Naive thymus-derived CD4-positive, alpha-beta T cell (primary cell): Measurements from ENCODE around the gene LRRN4. TPM values are rescaled to one million over a fixed set of nuclear protein-coding genes. Genes with fewer than 3 reads are reported as not detected.

ENCODE experiments used
- ATAC-seq: fragments of 150-1000 bp; cut with Tn5 transposase; 2 replicates; pipeline ENCODE4 v1.10.0; 2021; ENCODE audit warnings: mild to moderate bottlenecking, moderate library complexity
- CTCF ChIA-PET: fragments of 350-600 bp; sonication (Branson Sonifier 250); formaldehyde crosslinking; loops from one replicate; lab custom pipeline; 2021; ENCODE audit warnings: antibody characterized with exemption; lab: Charles Lee
- POLR2A ChIA-PET: fragments of 350-600 bp; sonication (Branson Sonifier 250); formaldehyde crosslinking; loops from one replicate; lab custom pipeline; 2021; ENCODE audit warnings: antibody characterized with exemption, inconsistent platforms; lab: Charles Lee
- DNase-seq, 9 donors: peaks; one replicate each; pipeline versions ENCODE4 v3.0.0 to v3.0.0-alpha.2; 2020 to 2022; ENCODE audit warnings: mixed read lengths in 1 of 9
- H3K27ac ChIP-seq: one replicate; pipeline ENCODE4 v1.7.0; 2013; ENCODE audit warnings: mild to moderate bottlenecking, low read depth, low read length, moderate library complexity
- H3K27me3 ChIP-seq, 2 donors: one replicate each; pipeline ENCODE4 v1.7.0; 2013; ENCODE audit warnings: low read length in 2 of 2, mild to moderate bottlenecking in 2 of 2, moderate library complexity in 2 of 2; ENCODE audit not compliant: control insufficient read depth in 2 of 2, insufficient read depth in 2 of 2
- H3K36me3 ChIP-seq, 3 experiments: 1 replicate in 2 of 3; 2 replicates in 1 of 3; pipeline ENCODE4 v1.7.0; 2013; ENCODE audit warnings: low read length in 3 of 3, mild to moderate bottlenecking in 3 of 3, moderate library complexity in 1 of 3; ENCODE audit not compliant: insufficient read depth in 3 of 3, control insufficient read depth in 2 of 3
- H3K4me1 ChIP-seq, 2 donors: one replicate each; pipeline ENCODE4 v1.7.0; 2013; ENCODE audit warnings: low read length in 2 of 2, mild to moderate bottlenecking in 2 of 2, moderate library complexity in 1 of 2; ENCODE audit not compliant: control insufficient read depth in 2 of 2, insufficient read depth in 2 of 2
- H3K4me3 ChIP-seq: 2 replicates; pipeline ENCODE4 v1.7.0; 2013; ENCODE audit warnings: mild to moderate bottlenecking, low read length
- H3K9me3 ChIP-seq, 3 experiments: 1 replicate in 2 of 3; 2 replicates in 1 of 3; pipeline ENCODE4 v1.7.0; 2013; ENCODE audit warnings: low read length in 3 of 3; ENCODE audit not compliant: control insufficient read depth in 2 of 3
- H3K27ac Mint-ChIP-seq, 9 donors: one replicate each; pipeline ENCODE4 v1.8.0; 2020 to 2022; ENCODE audit warnings: mixed read lengths in 9 of 9, mild to moderate bottlenecking in 8 of 9, moderate library complexity in 5 of 9, inconsistent platforms in 2 of 9
- H3K27me3 Mint-ChIP-seq, 5 donors: one replicate each; pipeline ENCODE4 v1.8.0; 2021 to 2022; ENCODE audit warnings: mixed read lengths in 5 of 5, mild to moderate bottlenecking in 1 of 5
- H3K36me3 Mint-ChIP-seq, 5 donors: one replicate each; pipeline ENCODE4 v1.8.0; 2020 to 2022; ENCODE audit warnings: mixed read lengths in 5 of 5, mild to moderate bottlenecking in 3 of 5, inconsistent platforms in 1 of 5
- H3K4me1 Mint-ChIP-seq, 7 donors: one replicate each; pipeline ENCODE4 v1.8.0; 2020 to 2022; ENCODE audit warnings: mixed read lengths in 7 of 7, mild to moderate bottlenecking in 3 of 7, inconsistent platforms in 1 of 7
- H3K4me3 Mint-ChIP-seq, 10 donors: one replicate each; pipeline ENCODE4 v1.8.0; 2020 to 2022; ENCODE audit warnings: mild to moderate bottlenecking in 10 of 10, mixed read lengths in 10 of 10, moderate library complexity in 6 of 10, inconsistent platforms in 2 of 10
- H3K9me3 Mint-ChIP-seq, 11 donors: one replicate each; pipeline ENCODE4 v1.8.0; 2020 to 2022; ENCODE audit warnings: mixed read lengths in 11 of 11, mild to moderate bottlenecking in 4 of 11, inconsistent platforms in 1 of 11, moderate library complexity in 1 of 11
- intact Hi-C, 2 donors: fragments of 100-400 bp; cut with micrococcal nuclease; formaldehyde crosslinking; loops; one replicate each; pipeline ENCODE4 v1.15.1; 2023
- polyA plus RNA-seq, 2 donors: library from polyadenylated mRNA; unstranded; fragments of 300-500 nt; fragmentation: Illumina TruSeq; gene quantifications; one replicate each; pipeline ENCODE4 v1.2.3, GENCODE V29; 2021
- total RNA-seq, 6 experiments: library from RNA in 5 of 6; stranded (reverse) in 5 of 6; gene quantifications; 1 replicate in 5 of 6; 2 replicates in 1 of 6; pipeline ENCODE4 v1.2.3 and lab custom pipeline; 2021 to 2026

Gene LRRN4
- total and polyA plus RNA-seq, 7 experiments from 2014 or later: not detected

- no peak for ATAC-seq
- Mint-ChIP-seq H3K9me3 (no peaks in the 10 kb centered on the region), H3K27ac (no peak overlapping the region), H3K27me3 (peaks cover 0 to 6% (median 0%) of the 10 kb centered on the region in 5 donors), H3K4me3 (no peak overlapping the region), H3K4me1 (peaks cover 0 to 1% (median 0%) of the 10 kb centered on the region in 7 donors), H3K36me3 (no peaks in the 10 kb centered on the region)
- Histone ChIP-seq H3K4me3 (no peak overlapping the region), H3K27me3 (no peaks in the 10 kb centered on the region), H3K4me1 (no peaks in the 10 kb centered on the region), H3K9me3 (no peaks in the 10 kb centered on the region), H3K36me3 (no peaks in the 10 kb centered on the region), H3K27ac (no peak overlapping the region)
- POLR2A ChIA-PET: no interaction called here
- DNase-seq: no peak
- CTCF ChIA-PET: no interaction called here
- intact Hi-C loops: no loop called here
Observed at GRCh38 chr20:6066582-6066981, 12.7 kb upstream of the LRRN4 start.

- H3K9me3 Mint-ChIP-seq: peaks cover 0 to 2% (median 0%) of the 10 kb centered on the region in 11 donors
- H3K36me3 ChIP-seq: no peaks in the 10 kb centered on the region
- no peak for DNase-seq
- H3K4me3 ChIP-seq: no peak overlapping the region
- CTCF ChIA-PET: no interaction called here
- H3K9me3 ChIP-seq: no peaks in the 10 kb centered on the region
- ATAC-seq: no peak
- H3K27ac ChIP-seq: no peak overlapping the region
- POLR2A ChIA-PET: no interaction called here
- H3K27me3 ChIP-seq: no peaks in the 10 kb centered on the region
- intact Hi-C loops: no loop called here
- no peak overlapping the region for H3K4me3 Mint-ChIP-seq
- no peaks in the 10 kb centered on the region for H3K4me1 ChIP-seq
- peaks cover 5 to 19% (median 14%) of the 10 kb centered on the region in 5 donors for H3K27me3 Mint-ChIP-seq
- H3K36me3 Mint-ChIP-seq: no peaks in the 10 kb centered on the region
- H3K4me1 Mint-ChIP-seq: peaks cover 0 to 7% (median 0%) of the 10 kb centered on the region in 7 donors
- H3K27ac Mint-ChIP-seq: no peak overlapping the region
Observed at GRCh38 chr20:6061544-6061943, 7.7 kb upstream of the LRRN4 start.

GRCh38 chr20:6060213-6060612, 6.4 kb upstream of the LRRN4 start:
- Mint-ChIP-seq H3K4me3 (no peak overlapping the region), H3K27ac (no peak overlapping the region), H3K27me3 (peaks cover 5 to 19% (median 14%) of the 10 kb centered on the region in 5 donors), H3K36me3 (no peaks in the 10 kb centered on the region), H3K4me1 (peaks cover 0 to 7% (median 0%) of the 10 kb centered on the region in 7 donors), H3K9me3 (peaks cover 0 to 2% (median 0%) of the 10 kb centered on the region in 11 donors)
- Histone ChIP-seq H3K9me3 (no peaks in the 10 kb centered on the region), H3K4me1 (no peaks in the 10 kb centered on the region), H3K27me3 (no peaks in the 10 kb centered on the region), H3K36me3 (no peaks in the 10 kb centered on the region), H3K4me3 (no peak overlapping the region), H3K27ac (no peak overlapping the region)
- no peak for DNase-seq
- ChIA-PET POLR2A (no interaction called here), CTCF (no interaction called here)
- no peak for ATAC-seq
- intact Hi-C loops: no loop called here

GRCh38 chr20:6058684-6059295, 4.9 kb upstream of the LRRN4 start:
- H3K36me3 Mint-ChIP-seq: no peaks in the 10 kb centered on the region
- H3K9me3 ChIP-seq: no peaks in the 10 kb centered on the region
- no peak overlapping the region for H3K4me3 Mint-ChIP-seq
- H3K4me3 ChIP-seq: no peak overlapping the region
- no peaks in the 10 kb centered on the region for H3K36me3 ChIP-seq
- no peak overlapping the region for H3K27ac Mint-ChIP-seq
- CTCF ChIA-PET: interaction anchor here (0.5 kb wide), 1 partner anchor 45 kb away, joined by 3 read pairs; no protein-coding TSS in a partner anchor
- H3K9me3 Mint-ChIP-seq: peaks cover 0 to 2% (median 0%) of the 10 kb centered on the region in 11 donors
- H3K27ac ChIP-seq: no peak overlapping the region
- peaks cover 0 to 7% (median 0%) of the 10 kb centered on the region in 7 donors for H3K4me1 Mint-ChIP-seq
- no peak for DNase-seq
- no peak for ATAC-seq
- H3K27me3 ChIP-seq: no peaks in the 10 kb centered on the region
- POLR2A ChIA-PET: no interaction called here
- intact Hi-C loops: no loop called here
- H3K27me3 Mint-ChIP-seq: peaks cover 10 to 27% (median 24%) of the 10 kb centered on the region in 5 donors
- no peaks in the 10 kb centered on the region for H3K4me1 ChIP-seq

GRCh38 chr20:6057691-6058090, 3.8 kb upstream of the LRRN4 start:
- Histone ChIP-seq H3K9me3 (no peaks in the 10 kb centered on the region), H3K36me3 (no peaks in the 10 kb centered on the region), H3K4me3 (no peak overlapping the region), H3K4me1 (no peaks in the 10 kb centered on the region), H3K27ac (no peak overlapping the region), H3K27me3 (no peaks in the 10 kb centered on the region)
- intact Hi-C loops: no loop called here
- H3K4me3 Mint-ChIP-seq: no peak overlapping the region
- POLR2A ChIA-PET: no interaction called here
- CTCF ChIA-PET: no interaction called here
- ATAC-seq (no peak), DNase-seq (no peak)
- H3K27ac Mint-ChIP-seq: no peak overlapping the region
- H3K36me3 Mint-ChIP-seq: peaks cover 0 to 5% (median 0%) of the 10 kb centered on the region in 5 donors
- peaks cover 17 to 35% (median 32%) of the 10 kb centered on the region in 5 donors for H3K27me3 Mint-ChIP-seq
- H3K4me1 Mint-ChIP-seq: peaks cover 0 to 7% (median 6%) of the 10 kb centered on the region in 7 donors
- H3K9me3 Mint-ChIP-seq: peaks cover 0 to 2% (median 0%) of the 10 kb centered on the region in 11 donors

- intact Hi-C loops: no loop called here
- peaks cover 17 to 36% (median 33%) of the 10 kb centered on the region in 5 donors for H3K27me3 Mint-ChIP-seq
- H3K36me3 ChIP-seq: no peaks in the 10 kb centered on the region
- H3K9me3 Mint-ChIP-seq: peaks cover 0 to 2% (median 0%) of the 10 kb centered on the region in 11 donors
- ChIA-PET CTCF (no interaction called here), POLR2A (no interaction called here)
- H3K4me3 ChIP-seq: no peak overlapping the region
- peaks cover 0 to 5% (median 0%) of the 10 kb centered on the region in 5 donors for H3K36me3 Mint-ChIP-seq
- peaks cover 0 to 7% (median 6%) of the 10 kb centered on the region in 7 donors for H3K4me1 Mint-ChIP-seq
- H3K27ac Mint-ChIP-seq: no peak overlapping the region
- DNase-seq: no peak
- H3K4me1 ChIP-seq: no peaks in the 10 kb centered on the region
- H3K4me3 Mint-ChIP-seq: no peak overlapping the region
- H3K9me3 ChIP-seq: no peaks in the 10 kb centered on the region
- no peak for ATAC-seq
- H3K27ac ChIP-seq: no peak overlapping the region
- no peaks in the 10 kb centered on the region for H3K27me3 ChIP-seq
Observed at GRCh38 chr20:6057139-6057538, 3.3 kb upstream of the LRRN4 start.
